ENCODE data around the gene ZNF385B.

ZNF385B gene

GRCh38 chr2:179538406-179539123 lies 322.8 kb downstream of the ZNF385B start:
- no peak for TF ChIP-seq SIN3A (IDR thresholded peaks at IDR 0.05; ENCODE audit: borderline replicate concordance, insufficient read depth, low read length)
- TF ChIP-seq FOXP2 (optimal IDR thresholded peaks at IDR 0.05; ENCODE audit: borderline replicate concordance, extremely low read depth, extremely low read length, insufficient read depth): no peak
- TF ChIP-seq POLR2AphosphoS5 (IDR thresholded peaks at IDR 0.05; ENCODE audit: low read depth, low read length): no peak
- no peak for TF ChIP-seq TAF1 (IDR thresholded peaks at IDR 0.05; ENCODE audit: borderline replicate concordance, insufficient read depth, low read length)

- TF ChIP-seq FOXP2 (optimal IDR thresholded peaks at IDR 0.05; ENCODE audit: borderline replicate concordance, extremely low read depth, extremely low read length, insufficient read depth) (no peak), POLR2AphosphoS5 (IDR thresholded peaks at IDR 0.05; ENCODE audit: low read depth, low read length) (no peak), TAF1 (IDR thresholded peaks at IDR 0.05; ENCODE audit: borderline replicate concordance, insufficient read depth, low read length) (no peak), SIN3A (IDR thresholded peaks at IDR 0.05; ENCODE audit: borderline replicate concordance, insufficient read depth, low read length) (no peak), REST (IDR thresholded peaks at IDR 0.05; ENCODE audit: insufficient read depth in 1 of 2, low read depth in 2 of 2, low read length in 2 of 2) (no peak)
These were observed 325.2 kb downstream of the ZNF385B start for GRCh38 chr2:179536185-179536584.

GRCh38 chr2:179533875-179534274 lies 327.5 kb downstream of the ZNF385B start:
- no peak for TF ChIP-seq SIN3A (IDR thresholded peaks at IDR 0.05; ENCODE audit: borderline replicate concordance, insufficient read depth, low read length)
- no peak for TF ChIP-seq TAF1 (IDR thresholded peaks at IDR 0.05; ENCODE audit: borderline replicate concordance, insufficient read depth, low read length)
- no peak for TF ChIP-seq REST (IDR thresholded peaks at IDR 0.05; ENCODE audit: insufficient read depth in 1 of 2, low read depth in 2 of 2, low read length in 2 of 2)
- TF ChIP-seq FOXP2 (optimal IDR thresholded peaks at IDR 0.05; ENCODE audit: borderline replicate concordance, extremely low read depth, extremely low read length, insufficient read depth): no peak
- no peak for TF ChIP-seq POLR2AphosphoS5 (IDR thresholded peaks at IDR 0.05; ENCODE audit: low read depth, low read length)

GRCh38 chr2:179532863-179533278 lies 328.5 kb downstream of the ZNF385B start:
- TF ChIP-seq SIN3A (IDR thresholded peaks at IDR 0.05; ENCODE audit: borderline replicate concordance, insufficient read depth, low read length) (no peak), POLR2AphosphoS5 (IDR thresholded peaks at IDR 0.05; ENCODE audit: low read depth, low read length) (no peak)

GRCh38 chr2:179528576-179529069 lies 332.8 kb downstream of the ZNF385B start:
- no peak for TF ChIP-seq REST (IDR thresholded peaks at IDR 0.05; ENCODE audit: insufficient read depth in 1 of 2, low read depth in 2 of 2, low read length in 2 of 2)
- TF ChIP-seq SIN3A (IDR thresholded peaks at IDR 0.05; ENCODE audit: borderline replicate concordance, insufficient read depth, low read length): no peak
- no peak for TF ChIP-seq FOXP2 (optimal IDR thresholded peaks at IDR 0.05; ENCODE audit: borderline replicate concordance, extremely low read depth, extremely low read length, insufficient read depth)
- no peak for TF ChIP-seq POLR2AphosphoS5 (IDR thresholded peaks at IDR 0.05; ENCODE audit: low read depth, low read length)
- no peak for TF ChIP-seq TAF1 (IDR thresholded peaks at IDR 0.05; ENCODE audit: borderline replicate concordance, insufficient read depth, low read length)

GRCh38 chr2:179525340-179525739 lies 336.1 kb downstream of the ZNF385B start:
- TF ChIP-seq TAF1 (IDR thresholded peaks at IDR 0.05; ENCODE audit: borderline replicate concordance, insufficient read depth, low read length): no peak
- no peak for TF ChIP-seq SIN3A (IDR thresholded peaks at IDR 0.05; ENCODE audit: borderline replicate concordance, insufficient read depth, low read length)
- no peak for TF ChIP-seq POLR2AphosphoS5 (IDR thresholded peaks at IDR 0.05; ENCODE audit: low read depth, low read length)
- no peak for TF ChIP-seq FOXP2 (optimal IDR thresholded peaks at IDR 0.05; ENCODE audit: borderline replicate concordance, extremely low read depth, extremely low read length, insufficient read depth)
- no peak for TF ChIP-seq REST (IDR thresholded peaks at IDR 0.05; ENCODE audit: insufficient read depth in 1 of 2, low read depth in 2 of 2, low read length in 2 of 2)
